Caco-2 (cell line): Measurements from ENCODE around the gene IKBKE. TPM values are rescaled to one million over a fixed set of nuclear protein-coding genes. Genes with fewer than 3 reads are reported as not detected.
A peak's percentile ranks its signal among the peaks of the same experiment; 100 is the strongest.

Source experiments
- BruUV-seq: library from RNA; stranded (reverse); fragments of 400-500 nt; replicated peaks from 2 replicates; lab custom pipeline; 2021; lab: Mats Ljungman, UMichigan
- CTCF ChIA-PET: fragments of 300-600 bp; sonication (Branson Sonifier 250); formaldehyde crosslinking; loops from one replicate; lab custom pipeline; 2022; ENCODE audit warnings: antibody characterized with exemption; lab: Charles Lee
- POLR2A ChIA-PET: fragments of 300-600 bp; sonication (Branson Sonifier 250); formaldehyde crosslinking; loops from one replicate; lab custom pipeline; 2022; ENCODE audit warnings: antibody characterized with exemption; lab: Charles Lee
- DNase-seq, 2 experiments: peaks; one replicate each; pipeline versions ENCODE4 v3.0.0 to v3.0.0-alpha.2; 2020 to 2022
- H3K27me3 ChIP-seq: replicated peaks from 2 replicates; pipeline ENCODE4 v1.6.0; 2011; ENCODE audit warnings: low read length; ENCODE audit not compliant: control insufficient read depth, insufficient read depth
- H3K36me3 ChIP-seq: 2 replicates; pipeline ENCODE4 v1.5.1; 2011; ENCODE audit warnings: low read length; ENCODE audit not compliant: control insufficient read depth, insufficient read depth
- H3K4me1 ChIP-seq: fragments of 250-450 bp; sonication (Bioruptor Pico); 2 replicates; pipeline ENCODE4 v1.5.1; 2020; ENCODE audit warnings: mild to moderate bottlenecking
- H3K4me3 ChIP-seq: 2 replicates; pipeline ENCODE4 v1.5.1; 2011; ENCODE audit warnings: low read depth, mild to moderate bottlenecking, control low read depth, low read length
- H3K9me3 ChIP-seq: fragments of 250-450 bp; sonication (Bioruptor Pico); 2 replicates; pipeline ENCODE4 v1.5.1; 2020; ENCODE audit warnings: mild to moderate bottlenecking, moderate library complexity
- H3K27ac Mint-ChIP-seq: one replicate; pipeline ENCODE4 v1.8.0; 2022; ENCODE audit warnings: mixed read lengths; ENCODE audit not compliant: unreplicated experiment
- H3K27me3 Mint-ChIP-seq: one replicate; pipeline ENCODE4 v1.8.0; 2022; ENCODE audit warnings: mixed read lengths; ENCODE audit not compliant: insufficient read depth, unreplicated experiment
- H3K36me3 Mint-ChIP-seq: one replicate; pipeline ENCODE4 v1.8.0; 2022; ENCODE audit warnings: mild to moderate bottlenecking, mixed read lengths; ENCODE audit not compliant: insufficient read depth, unreplicated experiment
- H3K4me1 Mint-ChIP-seq: one replicate; pipeline ENCODE4 v1.8.0; 2022; ENCODE audit warnings: low read depth, mixed read lengths; ENCODE audit not compliant: unreplicated experiment
- H3K4me3 Mint-ChIP-seq: one replicate; pipeline ENCODE4 v1.8.0; 2022; ENCODE audit warnings: mild to moderate bottlenecking, moderate library complexity, mixed read lengths; ENCODE audit not compliant: unreplicated experiment
- H3K9me3 Mint-ChIP-seq: one replicate; pipeline ENCODE4 v1.8.0; 2022; ENCODE audit warnings: mixed read lengths; ENCODE audit not compliant: unreplicated experiment
- CTCF ChIP-seq, 2 experiments: fragments of 200-600 bp in 1 of 2; IDR thresholded peaks; 1 replicate in 1 of 2; 2 replicates in 1 of 2; pipeline versions ENCODE4 v1.5.1 to v1.8.0; 2011 to 2022; ENCODE audit warnings: antibody characterized with exemption in 1 of 2, control low read depth in 1 of 2, inconsistent platforms in 1 of 2, low read depth in 1 of 2, low read length in 1 of 2, mild to moderate bottlenecking in 1 of 2, moderate library complexity in 1 of 2; ENCODE audit not compliant: insufficient read depth in 1 of 2, severe bottlenecking in 1 of 2, unreplicated experiment in 1 of 2
- intact Hi-C: fragments of 100-400 bp; cut with micrococcal nuclease; formaldehyde crosslinking; loops from one replicate; pipeline ENCODE4 v1.10.0; 2022; ENCODE audit not compliant: unreplicated experiment
- total RNA-seq: library from RNA; stranded (reverse); gene quantifications from 2 replicates; pipeline ENCODE4 v1.2.3, GENCODE V29; 2022

The IKBKE gene
- total RNA-seq, 1 experiment from 2014 or later = 9.0 TPM

DNA sequence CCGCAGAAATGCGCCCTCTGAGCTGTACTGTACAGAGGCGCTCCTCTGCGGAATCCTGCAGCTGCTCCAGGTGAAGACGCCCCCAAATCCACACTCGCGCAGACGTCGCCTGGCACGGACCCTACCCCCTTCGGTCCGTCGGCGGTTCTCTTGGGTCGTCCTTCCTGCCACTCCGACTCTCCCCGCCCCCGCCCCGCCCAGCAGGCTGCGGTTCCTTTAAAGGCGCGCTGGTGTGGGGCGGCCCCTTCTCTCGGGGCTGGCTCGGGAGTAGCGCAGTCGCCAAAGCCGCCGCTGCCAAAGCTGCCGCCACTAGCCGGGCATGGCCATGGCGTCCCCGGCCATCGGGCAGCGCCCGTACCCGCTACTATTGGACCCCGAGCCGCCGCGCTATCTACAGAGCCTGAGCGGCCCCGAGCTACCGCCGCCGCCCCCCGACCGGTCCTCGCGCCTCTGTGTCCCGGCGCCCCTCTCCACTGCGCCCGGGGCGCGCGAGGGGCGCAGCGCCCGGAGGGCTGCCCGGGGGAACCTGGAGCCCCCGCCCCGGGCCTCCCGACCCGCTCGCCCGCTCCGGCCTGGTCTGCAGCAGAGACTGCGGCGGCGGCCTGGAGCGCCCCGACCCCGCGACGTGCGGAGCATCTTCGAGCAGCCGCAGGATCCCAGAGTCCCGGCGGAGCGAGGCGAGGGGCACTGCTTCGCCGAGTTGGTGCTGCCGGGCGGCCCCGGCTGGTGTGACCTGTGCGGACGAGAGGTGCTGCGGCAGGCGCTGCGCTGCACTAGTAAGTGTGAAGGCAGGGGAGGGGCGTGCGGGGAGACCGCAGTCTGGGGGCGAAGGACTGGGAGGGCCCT, 37.2 kb downstream of the IKBKE start, which contains the start of gene RASSF5:
Gene RASSF5 (plus strand): TSS at position 248 of the 846 bp plus-strand sequence. CDS start 72 bp downstream, at position 320.
- no peak within 1 kb of the TSS for H3K27ac Mint-ChIP-seq
- DNase-seq = peak; percentile 59 to 76
- ChIA-PET POLR2A (no interaction called here), CTCF (interaction anchor here (0.6 to 1.0 kb wide), 3 partner anchors 17 to 294 kb away, joined by 3 to 10 read pairs (median 3); partner anchors contain the start of gene EIF2D)
- no peak for TF ChIP-seq CTCF (IDR thresholded peaks at IDR 0.05; ENCODE audit: insufficient read depth in 1 of 2, low read depth in 1 of 2, low read length in 1 of 2, severe bottlenecking in 1 of 2, unreplicated experiment in 1 of 2)
- peak within 1 kb of the TSS; percentile 62 for H3K4me3 Mint-ChIP-seq
- no peaks in the 10 kb centered on the region for H3K9me3 Mint-ChIP-seq
- peaks cover 16% of the 10 kb centered on the region for H3K27me3 Mint-ChIP-seq
- H3K4me3 ChIP-seq = peak within 1 kb of the TSS; percentile 48
- no peaks in the 10 kb centered on the region for H3K27me3 ChIP-seq
- BruUV-seq = no TSS peak
- no peaks in the 10 kb centered on the region for H3K36me3 ChIP-seq
- H3K4me1 ChIP-seq = peaks cover 19% of the 10 kb centered on the region
- H3K9me3 ChIP-seq = no peaks in the 10 kb centered on the region
- intact Hi-C loops = loop anchor here (5.0 to 10.0 kb wide), 2 partner anchors 40 to 157 kb away; no protein-coding TSS in a partner anchor
- no peaks in the 10 kb centered on the region for H3K36me3 Mint-ChIP-seq
- peaks cover 7% of the 10 kb centered on the region for H3K4me1 Mint-ChIP-seq

DNA sequence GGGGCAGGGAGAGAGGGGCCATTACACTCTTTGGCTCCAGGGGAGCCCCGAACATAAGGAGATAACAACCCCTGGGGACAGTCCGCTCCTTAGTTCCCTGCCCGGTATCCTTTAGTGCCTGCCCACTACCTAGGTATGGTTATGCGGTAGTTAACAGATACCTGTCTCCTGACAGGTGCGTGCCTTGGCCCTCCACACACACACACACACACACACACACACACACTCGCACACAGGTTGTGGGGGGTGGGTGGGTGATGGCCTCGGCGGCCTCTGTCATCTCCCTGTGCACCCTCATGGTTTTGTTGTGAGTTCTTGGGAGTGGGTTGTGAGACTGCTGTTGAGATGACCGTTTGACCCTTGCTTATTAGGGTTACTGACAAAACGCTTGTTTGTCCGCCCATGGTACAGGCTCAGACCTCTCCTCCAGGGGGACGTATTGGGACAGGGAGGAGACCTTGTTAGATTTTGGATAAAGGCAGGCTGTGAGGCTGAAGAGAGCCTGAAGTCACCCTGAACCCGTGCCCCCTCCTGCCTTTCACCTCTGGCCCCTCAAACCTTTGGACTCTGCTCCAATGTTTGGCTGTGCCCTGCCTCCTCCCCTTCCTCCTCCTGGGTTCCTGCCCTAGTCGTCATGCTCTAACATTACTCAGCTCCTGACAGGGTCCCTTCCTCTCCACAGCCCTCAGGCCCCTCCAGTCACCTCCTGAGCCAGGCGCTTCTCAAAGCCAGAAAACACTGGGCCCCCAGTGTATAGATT, 38.0 kb downstream of the IKBKE start:
- no peak for TF ChIP-seq CTCF (IDR thresholded peaks at IDR 0.05; ENCODE audit: insufficient read depth in 1 of 2, low read depth in 1 of 2, low read length in 1 of 2, severe bottlenecking in 1 of 2, unreplicated experiment in 1 of 2)
- peaks cover 16% of the 10 kb centered on the region for H3K27me3 Mint-ChIP-seq
- DNase-seq = no peak
- intact Hi-C loops = loop anchor here (5.0 to 10.0 kb wide), 2 partner anchors 39 to 156 kb away; no protein-coding TSS in a partner anchor
- H3K36me3 Mint-ChIP-seq = no peaks in the 10 kb centered on the region
- H3K4me3 ChIP-seq = peak overlapping the region; percentile 48
- ChIA-PET POLR2A (no interaction called here), CTCF (interaction anchor here (1.0 kb wide), 1 partner anchor 18 kb away, joined by 3 read pairs; no protein-coding TSS in a partner anchor)
- H3K4me3 Mint-ChIP-seq = peak overlapping the region; percentile 62
- H3K27ac Mint-ChIP-seq = no peak overlapping the region
- no peaks in the 10 kb centered on the region for H3K36me3 ChIP-seq
- H3K9me3 ChIP-seq = no peaks in the 10 kb centered on the region
- H3K27me3 ChIP-seq = no peaks in the 10 kb centered on the region
- peaks cover 19% of the 10 kb centered on the region for H3K4me1 ChIP-seq
- no peaks in the 10 kb centered on the region for H3K9me3 Mint-ChIP-seq
- TSS peak; percentile 12 for BruUV-seq
- H3K4me1 Mint-ChIP-seq = peaks cover 7% of the 10 kb centered on the region

GRCh38 chr1:206508956-206509355, 38.7 kb downstream of the IKBKE start:
- no peak for TF ChIP-seq CTCF (IDR thresholded peaks at IDR 0.05; ENCODE audit: insufficient read depth in 1 of 2, low read depth in 1 of 2, low read length in 1 of 2, severe bottlenecking in 1 of 2, unreplicated experiment in 1 of 2)
- Histone ChIP-seq H3K4me1 (peaks cover 19% of the 10 kb centered on the region), H3K9me3 (no peaks in the 10 kb centered on the region), H3K36me3 (no peaks in the 10 kb centered on the region), H3K27me3 (no peaks in the 10 kb centered on the region), H3K4me3 (no peak overlapping the region)
- H3K36me3 Mint-ChIP-seq = no peaks in the 10 kb centered on the region
- H3K27ac Mint-ChIP-seq = no peak overlapping the region
- POLR2A ChIA-PET = no interaction called here
- no peak for DNase-seq
- peaks cover 7% of the 10 kb centered on the region for H3K4me1 Mint-ChIP-seq
- CTCF ChIA-PET = interaction anchor here (1.0 kb wide), 1 partner anchor 19 kb away, joined by 3 read pairs; no protein-coding TSS in a partner anchor
- no peaks in the 10 kb centered on the region for H3K9me3 Mint-ChIP-seq
- intact Hi-C loops = loop anchor here (5.0 to 10.0 kb wide), 2 partner anchors 38 to 156 kb away; no protein-coding TSS in a partner anchor
- BruUV-seq = no TSS peak
- H3K4me3 Mint-ChIP-seq = peak overlapping the region; percentile 62
- H3K27me3 Mint-ChIP-seq = peaks cover 16% of the 10 kb centered on the region
